ENCODE measurements around the gene PEBP1.

DNA sequence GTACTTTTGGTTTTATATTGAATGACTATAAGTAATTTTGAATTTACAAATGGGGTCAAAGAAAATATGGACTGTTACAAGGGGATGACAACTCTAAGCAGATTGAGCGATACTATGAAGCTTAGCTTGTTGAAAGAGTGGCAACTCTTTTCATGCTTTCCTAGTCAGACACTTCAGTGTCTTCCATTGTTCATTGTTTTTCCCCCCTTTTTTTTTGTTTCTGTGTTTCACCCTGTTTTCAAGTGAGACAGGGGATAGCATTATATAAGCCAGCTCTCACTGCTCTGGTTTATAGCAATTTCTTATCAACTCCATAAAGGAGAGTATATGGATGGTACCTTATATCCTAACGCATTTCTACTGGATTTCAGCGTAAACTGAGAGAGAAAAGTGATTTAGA lies 24.6 kb downstream of the PEBP1 start:
- TF ChIP-seq, protein P1, sequence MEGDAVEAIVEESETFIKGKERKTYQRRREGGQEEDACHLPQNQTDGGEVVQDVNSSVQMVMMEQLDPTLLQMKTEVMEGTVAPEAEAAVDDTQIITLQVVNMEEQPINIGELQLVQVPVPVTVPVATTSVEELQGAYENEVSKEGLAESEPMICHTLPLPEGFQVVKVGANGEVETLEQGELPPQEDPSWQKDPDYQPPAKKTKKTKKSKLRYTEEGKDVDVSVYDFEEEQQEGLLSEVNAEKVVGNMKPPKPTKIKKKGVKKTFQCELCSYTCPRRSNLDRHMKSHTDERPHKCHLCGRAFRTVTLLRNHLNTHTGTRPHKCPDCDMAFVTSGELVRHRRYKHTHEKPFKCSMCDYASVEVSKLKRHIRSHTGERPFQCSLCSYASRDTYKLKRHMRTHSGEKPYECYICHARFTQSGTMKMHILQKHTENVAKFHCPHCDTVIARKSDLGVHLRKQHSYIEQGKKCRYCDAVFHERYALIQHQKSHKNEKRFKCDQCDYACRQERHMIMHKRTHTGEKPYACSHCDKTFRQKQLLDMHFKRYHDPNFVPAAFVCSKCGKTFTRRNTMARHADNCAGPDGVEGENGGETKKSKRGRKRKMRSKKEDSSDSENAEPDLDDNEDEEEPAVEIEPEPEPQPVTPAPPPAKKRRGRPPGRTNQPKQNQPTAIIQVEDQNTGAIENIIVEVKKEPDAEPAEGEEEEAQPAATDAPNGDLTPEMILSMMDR (IDR thresholded peaks at IDR 0.05) = no peak
- no peak for TF ChIP-seq POLR2A (IDR thresholded peaks at IDR 0.05)
- no peak for TF ChIP-seq EP300 (IDR thresholded peaks at IDR 0.05)
